ENCODE data around the gene LSM11.

DNA sequence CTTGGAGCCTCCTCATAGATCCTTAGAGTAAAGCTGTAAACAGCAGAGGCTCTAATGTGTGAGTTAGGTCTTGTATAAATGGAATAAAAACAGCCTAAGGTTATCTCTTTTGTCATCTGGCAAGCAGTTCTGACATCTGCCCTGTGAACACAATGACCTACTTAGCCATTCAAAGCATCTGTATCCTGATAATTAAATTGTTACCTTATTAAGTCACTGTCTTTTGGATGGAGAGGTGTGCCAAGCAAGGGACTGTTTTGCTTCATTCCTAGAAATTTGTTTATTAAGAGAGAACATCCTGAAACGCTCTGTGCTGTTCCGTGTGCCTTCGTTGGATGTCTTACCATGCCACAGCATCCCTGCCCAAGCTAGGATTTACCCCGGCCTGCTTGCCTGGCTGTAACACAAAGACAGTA is 1.5 kb downstream of the LSM11 start:
- TF ChIP-seq, protein P1, sequence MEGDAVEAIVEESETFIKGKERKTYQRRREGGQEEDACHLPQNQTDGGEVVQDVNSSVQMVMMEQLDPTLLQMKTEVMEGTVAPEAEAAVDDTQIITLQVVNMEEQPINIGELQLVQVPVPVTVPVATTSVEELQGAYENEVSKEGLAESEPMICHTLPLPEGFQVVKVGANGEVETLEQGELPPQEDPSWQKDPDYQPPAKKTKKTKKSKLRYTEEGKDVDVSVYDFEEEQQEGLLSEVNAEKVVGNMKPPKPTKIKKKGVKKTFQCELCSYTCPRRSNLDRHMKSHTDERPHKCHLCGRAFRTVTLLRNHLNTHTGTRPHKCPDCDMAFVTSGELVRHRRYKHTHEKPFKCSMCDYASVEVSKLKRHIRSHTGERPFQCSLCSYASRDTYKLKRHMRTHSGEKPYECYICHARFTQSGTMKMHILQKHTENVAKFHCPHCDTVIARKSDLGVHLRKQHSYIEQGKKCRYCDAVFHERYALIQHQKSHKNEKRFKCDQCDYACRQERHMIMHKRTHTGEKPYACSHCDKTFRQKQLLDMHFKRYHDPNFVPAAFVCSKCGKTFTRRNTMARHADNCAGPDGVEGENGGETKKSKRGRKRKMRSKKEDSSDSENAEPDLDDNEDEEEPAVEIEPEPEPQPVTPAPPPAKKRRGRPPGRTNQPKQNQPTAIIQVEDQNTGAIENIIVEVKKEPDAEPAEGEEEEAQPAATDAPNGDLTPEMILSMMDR (IDR thresholded peaks at IDR 0.05), result no peak
- TF ChIP-seq POLR2A (IDR thresholded peaks at IDR 0.05), result no peak

Data from lower leg skin (tissue), 3 donors.